H4 (cell line): ENCODE data around the gene COL6A1. TPM values are rescaled to one million over a fixed set of nuclear protein-coding genes. Genes with fewer than 3 reads are reported as not detected.
"Not testable (repeated sequence)": the region's sequence is repeated elsewhere in the genome, so short reads cannot be mapped to it uniquely, and the experiment has no call there.

Experiments
- DNase-seq: peaks from one replicate; pipeline ENCODE4 v3.0.0-alpha.2; 2015; ENCODE audit warnings: low spot score
- total RNA-seq: library from RNA; depleted of rRNA; stranded (reverse); fragments of >200 nt; shearing (Covaris generic); gene quantifications from 2 replicates; pipeline ENCODE4 v1.2.3, GENCODE V29; 2014

COL6A1 gene
- total RNA-seq, 1 experiment from 2014 or later: 29.6 TPM

DNA sequence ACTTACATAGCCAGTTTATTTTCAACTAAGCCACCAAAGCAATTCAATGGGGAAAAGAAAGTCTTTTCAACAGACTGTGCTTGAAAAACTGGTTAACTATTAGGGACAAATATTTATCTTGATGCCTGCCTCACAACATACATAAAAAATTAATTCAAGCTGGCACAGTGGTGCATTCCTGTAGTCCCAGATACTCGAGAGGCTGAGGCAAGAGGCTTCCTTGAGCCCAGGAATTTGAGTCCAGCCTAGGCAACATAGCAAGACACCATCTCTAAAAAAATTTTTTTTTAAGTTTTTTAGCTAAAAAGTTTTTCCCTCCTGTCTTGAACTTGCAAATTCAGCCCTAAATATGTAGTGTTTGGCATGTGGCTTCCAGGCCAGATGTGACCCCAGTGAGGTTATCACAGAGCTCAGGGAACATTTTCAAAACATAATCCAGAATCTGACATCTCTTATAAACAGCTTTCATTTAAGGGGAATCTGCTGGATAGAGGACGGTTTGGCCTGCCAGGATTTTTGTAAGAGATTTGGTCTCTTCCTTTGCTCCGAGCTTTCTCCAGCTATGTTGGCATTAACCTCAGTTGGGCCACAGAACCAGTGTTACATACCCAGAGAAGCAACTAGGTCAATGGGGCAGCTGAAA is 46.4 kb downstream of the COL6A1 start:
- DNase-seq: no peak

DNA sequence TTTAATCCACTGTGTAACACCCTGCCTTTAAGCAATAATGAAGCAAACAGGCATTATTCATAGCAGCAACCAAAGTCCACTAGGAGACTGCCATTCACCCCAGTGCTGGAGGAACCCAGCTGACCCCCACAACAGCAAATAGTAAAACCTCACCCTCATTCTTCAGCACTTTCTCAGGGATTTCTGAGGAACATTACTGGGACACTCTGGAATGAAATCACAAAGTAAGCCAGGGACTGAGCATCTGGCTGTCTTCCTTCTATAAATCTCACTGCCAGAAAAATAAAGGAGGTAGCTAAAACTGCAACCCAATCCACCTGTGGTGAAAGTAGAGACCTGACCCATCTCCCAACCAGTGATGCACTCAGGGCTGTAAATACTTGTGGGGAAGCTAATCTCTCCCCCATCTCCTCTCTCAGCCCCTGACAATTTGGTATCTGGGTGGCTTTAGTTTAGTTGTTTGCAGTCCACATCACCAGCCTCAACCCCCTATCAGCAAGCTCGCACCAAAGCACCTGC is 47.1 kb downstream of the COL6A1 start:
- DNase-seq: no peak

DNA sequence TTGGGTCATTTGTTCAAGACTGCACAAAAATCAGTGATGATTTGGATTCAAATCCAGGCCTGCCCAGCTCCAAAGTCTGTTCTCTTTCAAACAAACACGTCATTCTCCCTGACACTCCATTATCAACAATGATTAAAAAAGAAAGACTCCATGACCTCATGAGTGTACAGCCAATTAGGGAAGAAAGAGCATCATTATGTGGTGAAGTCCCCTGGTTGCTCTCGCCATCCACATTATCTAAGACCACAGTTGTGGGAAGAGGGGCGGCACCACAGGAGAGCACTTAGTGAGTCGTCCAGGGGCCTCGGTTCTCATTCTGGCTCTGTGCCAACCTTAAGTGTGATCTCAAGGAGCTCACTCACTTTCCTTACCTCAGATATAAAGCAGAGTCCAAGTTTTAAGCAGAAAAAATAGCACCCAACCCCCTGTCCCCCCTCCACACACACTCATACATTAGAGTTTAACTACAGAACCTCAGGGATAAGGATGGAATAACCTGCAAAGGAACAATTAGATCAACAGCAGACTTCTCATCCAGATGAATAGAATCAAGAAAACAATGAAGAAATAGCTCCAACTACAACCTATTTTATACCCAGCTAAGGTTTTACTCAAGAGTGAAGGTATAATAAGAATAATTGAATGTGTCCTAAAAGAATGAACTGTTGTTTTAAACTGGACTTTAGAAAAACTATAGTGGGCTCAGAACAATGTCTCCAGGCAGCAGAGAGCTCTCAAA is 47.8 kb downstream of the COL6A1 start:
- DNase-seq: no peak

DNA sequence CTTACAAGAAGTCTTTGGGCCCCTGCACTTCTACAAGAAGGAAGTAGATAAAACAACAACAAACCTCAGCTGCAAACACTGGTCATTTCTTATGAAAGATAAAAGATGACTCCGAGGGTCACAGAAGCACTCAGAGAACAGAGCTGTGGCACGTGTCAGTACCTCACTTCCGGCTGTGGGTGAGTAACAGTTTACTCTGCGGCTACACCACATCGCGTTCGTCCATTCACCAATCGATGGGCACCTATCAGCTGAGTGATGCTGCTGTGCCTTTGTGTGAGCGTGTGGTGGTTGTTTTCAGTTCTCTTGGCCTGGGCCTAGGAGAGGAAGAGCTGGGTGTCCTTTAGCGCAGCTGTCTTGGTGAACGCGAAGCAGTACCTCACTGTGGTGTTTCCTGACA is 49.9 kb downstream of the COL6A1 start:
- DNase-seq: no peak

DNA sequence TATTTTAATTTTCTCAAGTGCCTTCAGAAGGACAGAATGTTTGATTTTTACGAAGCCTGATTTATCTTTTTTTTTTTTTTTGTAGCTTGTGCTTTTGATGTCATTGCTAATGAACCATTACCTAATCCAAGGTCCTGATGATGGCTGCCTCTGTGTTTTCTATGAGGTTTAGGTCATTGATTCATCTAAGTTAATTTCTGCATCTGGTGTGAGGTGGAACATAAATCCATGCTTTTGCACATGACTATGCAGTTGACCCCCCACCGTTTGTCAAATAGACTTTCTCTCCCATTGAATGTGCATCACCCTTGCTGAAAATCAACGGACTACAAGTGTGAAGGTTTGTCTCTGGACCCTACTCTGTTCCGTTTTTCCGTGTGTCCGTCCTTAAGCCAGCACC is 50.5 kb downstream of the COL6A1 start:
- DNase-seq: no peak

DNA sequence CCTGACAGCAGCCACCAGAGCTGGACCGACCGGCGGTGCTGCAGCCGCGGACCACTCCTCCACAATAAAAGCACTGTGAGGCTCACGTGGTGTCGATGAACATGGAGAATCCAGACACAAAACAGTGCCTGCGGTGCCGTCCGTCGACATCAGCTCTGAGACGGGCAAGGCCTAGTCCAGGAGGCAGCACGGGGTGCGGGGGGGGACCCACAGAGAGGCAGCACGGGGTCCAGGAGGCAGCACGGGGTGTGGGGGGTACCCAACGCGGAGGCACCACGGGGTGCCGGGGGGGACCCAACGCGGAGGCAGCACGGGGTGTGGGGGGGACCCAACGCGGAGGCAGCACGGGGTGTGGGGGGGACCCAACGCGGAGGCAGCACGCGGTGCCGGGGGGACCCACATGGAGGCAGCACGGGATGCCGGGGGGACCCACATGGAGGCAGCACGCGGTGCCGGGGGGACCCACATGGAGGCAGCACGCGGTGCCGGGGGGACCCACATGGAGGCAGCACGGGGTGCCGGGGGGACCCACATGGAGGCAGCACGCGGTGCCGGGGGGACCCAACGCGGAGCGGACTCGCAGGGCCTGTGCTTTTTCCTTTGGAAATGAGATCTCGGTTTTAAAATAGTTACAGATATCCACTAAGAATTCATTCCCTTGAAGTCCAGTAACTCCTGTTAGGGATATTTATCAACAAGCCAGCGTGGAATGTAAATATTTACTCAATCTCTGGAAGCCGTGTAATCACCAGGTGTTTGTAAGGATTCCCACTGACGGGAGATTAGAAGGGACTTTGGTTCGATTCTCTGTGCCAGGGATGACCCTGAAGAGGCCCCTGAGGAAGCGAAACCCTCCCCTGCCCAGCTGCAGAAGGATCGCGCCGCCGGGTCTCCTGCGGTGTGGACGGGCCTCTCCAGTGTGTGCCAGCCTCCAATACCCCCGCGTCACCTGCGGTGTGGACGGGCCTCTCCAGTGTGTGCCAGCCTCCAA is 52.1 kb downstream of the COL6A1 start:
- no peak for DNase-seq

DNA sequence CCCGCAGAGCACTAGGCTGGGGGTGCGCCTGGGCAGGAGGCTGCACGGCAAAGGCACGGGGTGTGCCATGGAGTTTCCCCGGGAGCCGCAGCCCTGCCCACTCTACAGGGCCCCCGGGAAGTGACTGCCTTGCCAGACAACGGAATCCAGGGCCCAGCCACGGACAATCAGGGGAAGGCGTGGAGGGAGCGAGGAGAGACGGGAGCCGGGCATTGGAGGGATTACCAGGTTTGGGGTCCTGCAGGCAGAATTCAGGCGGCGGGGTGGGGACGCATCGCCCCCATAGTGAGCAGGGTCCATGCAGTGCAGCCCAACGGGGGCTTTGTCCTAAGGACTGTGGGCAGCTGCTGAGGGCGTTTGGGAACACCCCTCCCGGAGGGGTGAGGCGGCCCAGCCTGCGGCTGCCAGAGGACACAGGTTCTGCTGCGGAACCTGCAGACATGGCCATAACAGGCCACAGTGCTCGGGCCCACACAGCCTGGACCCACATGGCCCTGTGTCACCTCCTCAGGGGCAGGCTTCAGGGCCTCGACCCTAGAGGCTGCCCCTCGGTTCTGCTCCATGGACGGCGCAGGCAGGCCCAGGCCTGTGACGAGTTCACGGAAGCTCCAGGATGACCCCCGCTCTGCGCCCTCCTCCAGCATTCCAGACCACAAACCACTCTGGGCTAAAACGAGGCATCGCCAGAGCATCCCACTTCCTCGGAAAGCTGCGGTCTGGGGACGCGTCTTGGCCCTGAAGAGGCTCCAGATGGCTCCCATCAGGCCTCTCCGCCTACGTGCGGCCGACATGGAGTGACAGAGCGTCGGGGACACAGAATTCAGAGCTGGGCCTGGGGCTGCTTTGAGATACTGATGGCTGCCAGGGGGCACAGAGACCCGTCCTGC is 54.5 kb downstream of the COL6A1 start:
- DNase-seq: no peak

DNA sequence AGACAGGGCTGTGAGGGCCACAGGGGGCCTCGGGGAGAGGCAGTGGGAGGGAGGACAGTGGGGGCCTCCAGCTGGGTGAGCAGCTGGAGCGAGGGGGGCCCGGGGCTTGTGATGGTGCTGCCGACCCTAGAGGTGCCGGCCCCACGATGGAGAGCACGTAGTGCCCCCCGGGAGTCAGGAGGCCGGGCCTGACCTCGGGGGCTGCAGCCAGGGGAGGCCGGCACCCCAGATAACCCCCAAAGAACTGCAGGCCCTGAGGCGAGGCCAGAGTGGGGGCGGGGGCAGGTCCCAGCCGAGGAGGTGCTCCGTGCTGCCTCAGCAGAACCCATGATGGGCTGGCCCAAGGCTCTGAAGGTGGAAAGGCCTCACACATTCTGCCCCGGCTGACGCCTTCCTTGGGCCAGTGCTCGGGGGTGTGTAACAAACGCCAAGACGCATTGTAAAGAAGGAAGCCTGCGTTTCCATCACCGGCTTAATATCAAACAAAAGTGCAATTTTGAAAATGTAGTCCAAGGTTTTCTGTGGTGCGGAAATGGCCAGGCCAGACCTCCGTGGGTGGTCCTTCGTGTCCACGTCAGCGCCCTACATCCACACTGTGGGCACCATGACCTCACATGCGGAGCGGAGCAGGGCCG is 55.2 kb downstream of the COL6A1 start:
- DNase-seq: no peak

DNA sequence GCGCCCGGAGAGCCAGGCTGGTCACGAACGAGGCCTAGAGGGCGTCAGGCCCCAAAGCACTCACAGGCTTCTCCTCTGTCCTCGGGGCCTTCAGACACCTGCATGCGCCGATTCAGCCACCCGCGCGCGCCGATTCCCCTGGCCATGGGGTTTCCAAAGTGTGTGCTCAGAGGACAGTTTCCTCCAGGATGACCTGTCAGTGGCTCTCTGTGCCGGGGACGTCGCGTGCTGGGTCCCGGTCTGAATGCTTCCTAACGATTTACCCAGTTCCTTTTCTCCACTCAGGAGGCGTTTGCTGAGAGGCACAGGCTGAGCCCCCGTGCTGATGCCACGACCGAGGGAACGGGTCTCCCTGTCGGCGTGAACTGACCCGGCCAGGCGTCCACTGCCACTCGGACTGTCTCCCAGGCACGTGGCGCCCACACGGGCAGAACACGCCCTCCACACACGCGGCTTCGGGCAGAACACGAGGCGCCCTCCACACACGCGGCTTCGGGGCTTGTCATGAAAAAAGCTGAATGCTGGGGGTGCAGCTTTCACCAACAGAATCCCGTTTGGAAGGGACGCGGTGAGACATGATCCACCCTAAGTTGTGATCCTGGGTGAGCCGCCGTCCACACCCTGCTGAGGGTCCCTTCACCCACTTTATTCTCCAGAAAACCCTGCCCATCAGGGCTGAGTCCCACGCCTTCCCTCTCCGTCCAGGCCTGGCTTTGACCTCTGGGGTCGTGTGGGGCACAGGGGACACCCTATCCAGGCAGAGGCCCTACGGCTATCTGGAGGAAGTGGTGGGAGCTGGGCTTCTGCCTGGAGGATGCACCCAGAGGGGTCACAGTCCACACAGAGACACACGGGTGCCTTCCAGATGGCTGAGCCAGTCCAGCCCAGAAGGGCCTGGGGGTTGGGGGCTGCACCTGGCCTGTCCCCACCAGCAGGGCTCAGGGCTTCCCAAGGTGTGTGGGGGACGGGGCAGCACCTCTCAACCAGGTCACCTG is 56.1 kb downstream of the COL6A1 start:
- no peak for DNase-seq

DNA sequence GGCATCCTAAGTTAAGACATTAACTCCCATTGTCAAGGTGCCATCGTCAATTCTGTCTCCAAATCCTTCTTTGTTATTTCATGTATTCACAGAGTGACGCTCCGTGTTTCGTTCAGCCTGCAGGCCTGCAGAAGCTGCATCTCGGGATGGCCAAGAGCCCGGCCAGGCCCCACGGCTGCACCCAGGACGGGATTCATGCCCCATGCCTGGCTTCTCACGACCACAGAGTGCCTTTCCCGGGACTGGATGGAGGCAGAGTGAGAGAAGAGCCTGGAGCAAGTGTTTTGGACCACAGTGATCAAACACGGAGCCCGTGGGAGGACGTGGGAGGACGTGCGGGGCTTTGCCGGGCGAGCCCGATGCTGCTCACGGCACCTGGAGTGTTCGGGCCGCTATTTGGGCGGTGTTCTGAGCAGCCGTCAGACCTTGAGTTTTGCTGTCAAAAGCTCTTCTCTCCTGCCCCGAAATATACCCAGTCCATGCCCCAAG is 56.8 kb downstream of the COL6A1 start:
- DNase-seq: no peak

DNA sequence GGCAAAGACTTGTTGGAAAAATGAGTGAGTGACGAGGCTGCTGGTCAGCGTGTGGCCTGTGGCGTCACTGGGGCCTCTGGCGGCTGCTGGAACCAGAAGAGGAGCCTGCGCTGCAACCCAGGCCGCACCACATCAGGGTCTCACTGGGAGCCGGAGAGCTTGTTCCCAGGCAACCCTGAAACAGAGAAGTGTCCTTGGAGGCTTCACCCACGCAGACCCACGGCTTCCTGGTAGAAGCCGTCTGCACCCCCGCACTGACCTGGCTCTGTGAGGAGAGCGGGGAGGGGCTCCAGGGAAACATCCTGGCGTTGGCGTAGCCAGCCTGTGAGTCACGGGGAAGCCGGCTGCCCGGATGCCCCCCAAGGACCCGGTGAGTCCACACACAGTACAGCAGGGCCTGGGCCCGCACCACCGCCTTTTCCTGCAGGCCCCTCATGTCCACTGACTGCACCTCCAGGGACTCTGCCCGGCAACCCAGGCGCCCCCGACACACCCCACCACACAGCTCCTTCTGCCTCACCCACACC is 57.4 kb downstream of the COL6A1 start:
- peak; percentile 63 for DNase-seq

DNA sequence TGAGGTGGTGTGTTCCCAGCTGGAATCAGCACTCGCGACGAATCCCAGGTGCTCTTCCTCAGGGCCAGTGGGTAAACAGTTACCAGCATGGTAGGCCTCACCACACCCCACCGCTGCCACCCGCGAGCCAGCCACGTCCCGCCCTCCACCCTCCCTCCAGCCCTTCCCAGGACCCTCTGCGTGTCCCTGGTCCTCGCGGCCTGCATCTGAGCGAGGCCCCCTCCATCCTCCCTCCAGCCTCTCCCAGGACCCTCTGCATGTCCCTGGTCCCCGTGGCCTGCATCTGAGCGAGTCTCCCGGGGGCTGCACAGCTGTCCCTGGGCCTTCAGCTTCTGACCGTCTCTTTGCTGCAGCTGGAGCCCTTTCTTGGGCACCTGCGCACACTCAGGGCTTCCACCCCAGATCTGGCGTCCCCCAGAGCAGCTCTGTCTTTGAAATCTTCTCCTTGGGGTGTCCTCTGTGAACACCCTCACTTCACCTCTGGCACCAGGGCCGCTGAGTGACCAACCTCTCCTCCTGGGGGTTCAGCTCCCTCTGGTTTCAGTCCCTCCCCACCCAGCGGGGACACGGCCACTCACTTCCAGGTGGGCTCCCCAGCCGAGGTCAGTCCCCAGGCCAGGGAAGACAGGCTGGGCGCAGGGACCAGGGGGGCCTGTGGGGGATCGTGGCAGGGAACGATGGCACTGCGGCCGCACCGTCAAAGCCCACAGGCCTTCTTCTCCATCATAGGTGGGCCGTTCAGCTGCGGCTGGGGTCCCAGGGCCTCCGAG is 58.5 kb downstream of the COL6A1 start:
- DNase-seq: no peak

DNA sequence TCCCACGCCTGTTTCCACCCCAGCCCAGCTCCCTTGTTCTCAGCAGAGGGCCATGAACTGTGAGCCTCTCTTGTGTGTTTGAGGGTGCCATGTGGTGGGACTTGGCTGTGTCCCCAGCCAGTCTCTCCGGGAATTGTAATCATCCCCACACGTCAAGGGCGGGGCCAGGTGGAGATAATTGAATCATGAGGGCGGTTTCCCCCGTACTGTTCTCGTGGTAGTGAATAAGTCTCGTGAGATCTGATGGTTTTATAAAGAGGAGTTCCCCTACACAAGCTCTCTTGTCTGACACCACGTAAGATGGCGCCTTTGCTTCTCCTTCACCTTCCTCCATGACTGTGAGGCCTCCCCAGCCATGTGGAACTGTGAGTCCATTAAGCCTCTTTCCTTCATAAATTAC is 59.1 kb downstream of the COL6A1 start:
- DNase-seq: no peak

DNA sequence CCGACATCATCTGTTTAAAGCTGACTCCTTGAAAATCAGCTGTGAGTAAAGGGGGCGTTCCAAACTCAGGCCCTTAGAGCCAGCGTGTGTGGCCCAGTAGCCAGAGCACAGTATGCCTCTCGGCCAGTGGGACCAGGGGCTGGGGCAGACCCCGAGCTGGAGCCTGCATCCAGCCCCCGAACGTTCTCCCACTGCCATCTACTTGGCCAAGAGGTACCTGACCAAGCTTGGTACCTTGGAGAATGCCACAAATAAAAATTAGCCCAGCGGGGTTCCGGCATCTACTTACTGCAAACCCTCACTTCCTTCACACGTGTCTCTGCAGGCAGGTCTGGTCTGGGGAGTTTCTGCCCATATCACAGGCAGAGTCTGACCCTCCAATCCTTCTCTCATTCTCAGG is 59.6 kb downstream of the COL6A1 start:
- no peak for DNase-seq

DNA sequence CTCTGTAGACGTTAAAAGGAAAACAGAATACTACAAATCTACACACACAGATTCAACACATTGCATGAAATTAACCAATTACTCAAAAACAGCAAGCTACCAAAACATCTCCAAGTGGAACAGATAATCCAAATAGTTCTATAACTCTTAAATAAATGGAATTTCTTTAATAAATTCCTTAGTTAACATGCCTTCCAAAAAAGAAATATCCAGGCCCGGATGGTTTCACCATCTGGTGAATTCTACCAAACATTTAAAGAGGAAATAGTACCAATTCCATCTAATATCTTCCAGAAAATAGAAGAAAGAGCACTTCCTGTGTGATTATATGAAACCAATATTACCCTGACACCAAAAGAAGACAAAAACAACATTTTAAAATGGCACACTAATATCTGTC is 63.6 kb downstream of the COL6A1 start:
- no peak for DNase-seq

DNA sequence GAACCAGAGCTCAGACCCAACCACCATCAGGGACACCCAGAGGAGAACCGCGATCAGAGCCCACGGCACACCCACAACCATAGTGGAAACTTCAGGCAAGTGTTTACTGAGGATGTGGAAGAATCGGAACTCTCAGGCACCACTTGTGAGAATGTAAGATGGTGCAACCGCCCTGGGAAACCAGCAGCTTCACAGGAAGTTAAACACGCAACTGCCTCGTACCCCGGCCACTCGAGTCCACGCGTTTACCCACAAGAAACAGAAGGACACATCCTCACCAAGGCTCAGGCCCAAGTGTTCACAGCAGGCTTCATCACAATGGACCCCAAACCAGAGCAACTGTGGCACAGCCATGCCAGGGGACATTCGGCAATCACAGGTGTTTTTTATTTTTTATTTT is 64.9 kb downstream of the COL6A1 start:
- no peak for DNase-seq

DNA sequence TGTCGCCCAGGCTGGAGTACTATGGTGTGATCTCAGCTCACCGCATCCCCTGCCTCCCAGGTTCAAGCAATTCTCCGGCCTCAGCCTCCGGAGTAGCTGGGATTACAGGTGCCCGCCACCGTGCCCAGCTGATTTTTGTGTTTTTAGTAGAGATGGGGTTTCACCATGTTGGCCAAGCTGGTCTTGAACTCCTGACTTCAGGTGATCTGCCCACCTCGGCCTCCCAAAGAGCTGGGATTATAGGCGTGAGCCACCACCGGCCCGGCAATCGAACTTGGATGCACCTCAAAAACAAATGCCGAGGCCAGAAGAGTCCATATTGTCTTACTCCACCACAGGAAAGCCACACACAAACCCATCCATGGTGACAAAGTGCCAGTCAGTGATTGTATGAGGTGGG is 65.3 kb downstream of the COL6A1 start:
- DNase-seq: not testable (repeated sequence)
